ENCODE data around the gene ARHGAP26.

DNA sequence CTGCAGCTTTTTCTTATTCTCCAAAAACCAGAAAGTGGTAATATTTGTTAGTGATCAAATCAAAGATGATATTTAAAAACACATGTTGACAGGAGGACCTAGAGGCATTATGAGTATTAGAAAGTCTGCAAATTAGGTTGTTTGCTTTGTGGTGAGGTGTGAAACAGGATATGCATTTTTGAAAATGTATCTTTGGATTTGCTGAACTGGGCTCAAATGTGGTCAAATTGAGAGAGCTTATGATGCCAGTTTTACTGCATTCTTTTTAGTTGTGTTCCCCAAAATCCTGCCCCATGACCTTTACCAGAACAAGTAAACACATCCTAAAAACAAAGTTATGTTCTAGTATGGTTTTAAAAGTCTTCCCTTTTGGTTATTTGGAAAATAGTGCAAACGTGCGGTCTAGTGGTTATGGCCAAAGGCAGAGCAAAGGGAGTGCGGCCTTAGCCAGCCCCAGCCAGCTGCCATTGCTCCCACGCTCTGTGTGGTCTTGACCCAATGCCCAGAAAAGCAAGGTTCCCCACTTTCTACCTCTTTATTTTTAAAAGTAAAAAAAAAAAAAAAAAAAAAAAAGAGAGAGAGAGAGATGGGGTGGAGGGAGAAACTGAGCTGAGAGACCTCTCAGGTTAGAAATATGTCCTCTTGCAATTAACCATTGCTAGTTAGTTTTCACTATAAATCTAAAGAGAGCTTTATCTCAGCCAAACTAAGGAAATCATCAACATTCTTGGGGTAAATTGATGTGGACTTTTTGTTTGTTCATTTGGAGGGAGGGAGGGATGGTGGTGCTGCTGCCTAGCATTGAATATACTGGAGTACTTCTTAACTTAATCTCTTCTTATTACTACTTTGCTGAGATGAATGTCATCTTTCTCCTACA, 176.6 kb downstream of the ARHGAP26 start:
- TF ChIP-seq, protein P1, sequence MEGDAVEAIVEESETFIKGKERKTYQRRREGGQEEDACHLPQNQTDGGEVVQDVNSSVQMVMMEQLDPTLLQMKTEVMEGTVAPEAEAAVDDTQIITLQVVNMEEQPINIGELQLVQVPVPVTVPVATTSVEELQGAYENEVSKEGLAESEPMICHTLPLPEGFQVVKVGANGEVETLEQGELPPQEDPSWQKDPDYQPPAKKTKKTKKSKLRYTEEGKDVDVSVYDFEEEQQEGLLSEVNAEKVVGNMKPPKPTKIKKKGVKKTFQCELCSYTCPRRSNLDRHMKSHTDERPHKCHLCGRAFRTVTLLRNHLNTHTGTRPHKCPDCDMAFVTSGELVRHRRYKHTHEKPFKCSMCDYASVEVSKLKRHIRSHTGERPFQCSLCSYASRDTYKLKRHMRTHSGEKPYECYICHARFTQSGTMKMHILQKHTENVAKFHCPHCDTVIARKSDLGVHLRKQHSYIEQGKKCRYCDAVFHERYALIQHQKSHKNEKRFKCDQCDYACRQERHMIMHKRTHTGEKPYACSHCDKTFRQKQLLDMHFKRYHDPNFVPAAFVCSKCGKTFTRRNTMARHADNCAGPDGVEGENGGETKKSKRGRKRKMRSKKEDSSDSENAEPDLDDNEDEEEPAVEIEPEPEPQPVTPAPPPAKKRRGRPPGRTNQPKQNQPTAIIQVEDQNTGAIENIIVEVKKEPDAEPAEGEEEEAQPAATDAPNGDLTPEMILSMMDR (conservative IDR thresholded peaks at IDR 0.05 in 1 of 2, IDR thresholded peaks at IDR 0.05 in 1 of 2; ENCODE audit: low read depth in 1 of 2, low read length in 2 of 2): no peak
- TF ChIP-seq EZH2 (IDR thresholded peaks at IDR 0.05; ENCODE audit: low read length, missing control alignments): no peak
